ENCODE measurements around the gene LIF. TPM values are rescaled to one million over a fixed set of nuclear protein-coding genes. Genes with fewer than 3 reads are reported as not detected.

Gene LIF
- polyA plus RNA-seq, 1 donor (not counting 4 experiments of a cell fraction or from before 2014, with no cell fraction given), result 3.1 TPM

- Histone ChIP-seq H4K20me1 (ENCODE audit: control insufficient read depth, extremely low read depth, insufficient read depth, low read length) (no peaks in the 10 kb centered on the region), H3K9me1 (ENCODE audit: control insufficient read depth, extremely low read depth, insufficient read depth, low read length) (no peaks in the 10 kb centered on the region), H3K4me2 (ENCODE audit: control insufficient read depth, extremely low read depth, insufficient read depth, low read depth, low read length) (no peak overlapping the region), H3K27ac (ENCODE audit: control insufficient read depth, insufficient read depth, low read length) (no peak overlapping the region), H3K9ac (ENCODE audit: control insufficient read depth, extremely low read depth, insufficient read depth, low read length) (no peak overlapping the region), H2AFZ (ENCODE audit: control insufficient read depth, low read length) (no peak overlapping the region), H3K36me3 (ENCODE audit: control insufficient read depth in 2 of 2, extremely low read depth in 1 of 2, insufficient read depth in 2 of 2, low read length in 2 of 2) (no peaks in the 10 kb centered on the region), H3K4me3 (ENCODE audit: control insufficient read depth in 2 of 3, extremely low read depth in 1 of 3, insufficient read depth in 2 of 3, low read depth in 1 of 3, low read length in 3 of 3) (no peak overlapping the region), H3K9me3 (ENCODE audit: control insufficient read depth, low read depth, low read length) (no peaks in the 10 kb centered on the region), H3K27me3 (ENCODE audit: control insufficient read depth, extremely low read depth, insufficient read depth, low read length) (peaks cover 6% of the 10 kb centered on the region), H3K79me2 (ENCODE audit: control insufficient read depth, insufficient read depth, low read length) (no peaks in the 10 kb centered on the region), H3K4me1 (ENCODE audit: control insufficient read depth, extremely low read depth, insufficient read depth, low read length) (peaks cover 44% of the 10 kb centered on the region)
- TF ChIP-seq, protein P1, sequence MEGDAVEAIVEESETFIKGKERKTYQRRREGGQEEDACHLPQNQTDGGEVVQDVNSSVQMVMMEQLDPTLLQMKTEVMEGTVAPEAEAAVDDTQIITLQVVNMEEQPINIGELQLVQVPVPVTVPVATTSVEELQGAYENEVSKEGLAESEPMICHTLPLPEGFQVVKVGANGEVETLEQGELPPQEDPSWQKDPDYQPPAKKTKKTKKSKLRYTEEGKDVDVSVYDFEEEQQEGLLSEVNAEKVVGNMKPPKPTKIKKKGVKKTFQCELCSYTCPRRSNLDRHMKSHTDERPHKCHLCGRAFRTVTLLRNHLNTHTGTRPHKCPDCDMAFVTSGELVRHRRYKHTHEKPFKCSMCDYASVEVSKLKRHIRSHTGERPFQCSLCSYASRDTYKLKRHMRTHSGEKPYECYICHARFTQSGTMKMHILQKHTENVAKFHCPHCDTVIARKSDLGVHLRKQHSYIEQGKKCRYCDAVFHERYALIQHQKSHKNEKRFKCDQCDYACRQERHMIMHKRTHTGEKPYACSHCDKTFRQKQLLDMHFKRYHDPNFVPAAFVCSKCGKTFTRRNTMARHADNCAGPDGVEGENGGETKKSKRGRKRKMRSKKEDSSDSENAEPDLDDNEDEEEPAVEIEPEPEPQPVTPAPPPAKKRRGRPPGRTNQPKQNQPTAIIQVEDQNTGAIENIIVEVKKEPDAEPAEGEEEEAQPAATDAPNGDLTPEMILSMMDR (optimal IDR thresholded peaks at IDR 0.05 in 1 of 3, IDR thresholded peaks at IDR 0.05 in 1 of 3, conservative IDR thresholded peaks at IDR 0.05 in 1 of 3; ENCODE audit: extremely low read depth in 1 of 3, insufficient read depth in 2 of 3, low read length in 3 of 3), result no peak
- TF ChIP-seq EZH2 (IDR thresholded peaks at IDR 0.05; ENCODE audit: low read length), result no peak
- FAIRE-seq (no peak), DNase-seq (ENCODE audit: low read depth, low spot score) (no peak)
- dilution Hi-C loops (cut with MboI; ENCODE audit: extremely low pct_ligation_motif_present, low sequenced_read_pairs), result no loop called here
Observed at GRCh38 chr22:30223303-30223702, 23.3 kb downstream of the LIF start.

- H3K4me3 ChIP-seq (ENCODE audit: control insufficient read depth in 2 of 3, extremely low read depth in 1 of 3, insufficient read depth in 2 of 3, low read depth in 1 of 3, low read length in 3 of 3), result no peak overlapping the region
- no peak overlapping the region for H3K9ac ChIP-seq (ENCODE audit: control insufficient read depth, extremely low read depth, insufficient read depth, low read length)
- FAIRE-seq (no peak), DNase-seq (ENCODE audit: low read depth, low spot score) (no peak)
- H3K9me3 ChIP-seq (ENCODE audit: control insufficient read depth, low read depth, low read length), result no peaks in the 10 kb centered on the region
- no peaks in the 10 kb centered on the region for H3K9me1 ChIP-seq (ENCODE audit: control insufficient read depth, extremely low read depth, insufficient read depth, low read length)
- H3K4me1 ChIP-seq (ENCODE audit: control insufficient read depth, extremely low read depth, insufficient read depth, low read length), result peaks cover 35% of the 10 kb centered on the region
- dilution Hi-C loops (cut with MboI; ENCODE audit: extremely low pct_ligation_motif_present, low sequenced_read_pairs), result no loop called here
- H3K27ac ChIP-seq (ENCODE audit: control insufficient read depth, insufficient read depth, low read length), result no peak overlapping the region
- peaks cover 6% of the 10 kb centered on the region for H3K27me3 ChIP-seq (ENCODE audit: control insufficient read depth, extremely low read depth, insufficient read depth, low read length)
- no peak for TF ChIP-seq EZH2 (IDR thresholded peaks at IDR 0.05; ENCODE audit: low read length)
- TF ChIP-seq, protein P1 (optimal IDR thresholded peaks at IDR 0.05 in 1 of 3, IDR thresholded peaks at IDR 0.05 in 1 of 3, conservative IDR thresholded peaks at IDR 0.05 in 1 of 3; ENCODE audit: extremely low read depth in 1 of 3, insufficient read depth in 2 of 3, low read length in 3 of 3), result no peak
- no peak overlapping the region for H2AFZ ChIP-seq (ENCODE audit: control insufficient read depth, low read length)
- no peaks in the 10 kb centered on the region for H3K79me2 ChIP-seq (ENCODE audit: control insufficient read depth, insufficient read depth, low read length)
- no peaks in the 10 kb centered on the region for H3K36me3 ChIP-seq (ENCODE audit: control insufficient read depth in 2 of 2, extremely low read depth in 1 of 2, insufficient read depth in 2 of 2, low read length in 2 of 2)
- no peaks in the 10 kb centered on the region for H4K20me1 ChIP-seq (ENCODE audit: control insufficient read depth, extremely low read depth, insufficient read depth, low read length)
- no peak overlapping the region for H3K4me2 ChIP-seq (ENCODE audit: control insufficient read depth, extremely low read depth, insufficient read depth, low read depth, low read length)
Observed at GRCh38 chr22:30222321-30222720, 24.2 kb downstream of the LIF start.
